CD4-positive, alpha-beta T cell treated with Interleukin-4 for 4 hours (primary cell): ENCODE measurements around the gene COL9A2.
A peak's percentile ranks its signal among the peaks of the same experiment; 100 is the strongest.
"Not testable (repeated sequence)": the region's sequence is repeated elsewhere in the genome, so short reads cannot be mapped to it uniquely, and the experiment has no call there.

Experiments used
- DNase-seq: peaks from one replicate; pipeline ENCODE4 v3.0.0-alpha.2; 2020

COL9A2 gene

DNA sequence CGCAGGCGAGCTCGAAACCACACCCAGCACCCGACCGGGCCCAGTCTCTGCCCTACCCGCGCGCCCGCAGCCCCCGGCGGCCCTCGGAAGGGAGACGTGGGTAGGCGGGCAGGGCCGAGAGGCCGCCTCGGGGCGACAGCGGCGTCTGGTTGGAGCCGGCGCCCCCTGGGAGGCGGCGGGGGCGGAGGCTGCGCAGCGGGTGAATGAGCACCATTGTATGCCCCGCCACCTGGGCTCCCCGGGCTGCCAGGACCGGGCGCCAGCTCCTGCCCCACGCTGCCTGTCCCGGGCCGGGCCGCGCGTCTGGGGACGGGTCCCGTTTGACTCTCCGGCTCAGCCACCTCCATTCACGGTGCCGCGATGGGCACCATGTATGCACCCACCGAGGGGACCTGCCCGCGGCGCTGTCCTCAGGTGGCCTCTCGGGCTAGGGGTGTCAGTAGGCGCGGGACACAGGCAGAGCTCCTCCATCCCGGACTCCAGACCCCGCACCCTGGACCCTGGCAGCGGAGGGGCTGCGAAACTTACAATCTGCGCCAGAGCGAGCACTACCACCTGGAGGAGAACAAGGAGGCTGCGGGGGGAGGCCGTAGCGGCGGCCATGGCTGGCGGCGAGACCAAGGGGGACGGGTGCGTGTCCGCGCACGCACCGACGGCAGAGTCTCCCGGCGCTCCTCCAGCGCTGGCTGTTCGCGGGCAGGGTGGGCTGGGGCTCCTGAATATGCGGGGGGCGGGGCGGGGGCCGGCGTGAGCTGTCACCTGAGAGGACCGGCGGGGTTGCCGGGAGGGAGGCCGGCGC is at the start of gene COL9A2:
Gene COL9A2 (minus strand): TSS at position 692 of the 799 bp plus-strand sequence. CDS start 89 bp downstream, at position 603.
- DNase-seq, result peak; percentile 44

- no peak for DNase-seq
These were observed 46.6 kb upstream of the COL9A2 start for GRCh38 chr1:40363721-40364120.

- no peak for DNase-seq
These were observed 45.6 kb upstream of the COL9A2 start for GRCh38 chr1:40362699-40363098.

GRCh38 chr1:40362199-40362598 is 45.1 kb upstream of the COL9A2 start:
- no peak for DNase-seq

DNA sequence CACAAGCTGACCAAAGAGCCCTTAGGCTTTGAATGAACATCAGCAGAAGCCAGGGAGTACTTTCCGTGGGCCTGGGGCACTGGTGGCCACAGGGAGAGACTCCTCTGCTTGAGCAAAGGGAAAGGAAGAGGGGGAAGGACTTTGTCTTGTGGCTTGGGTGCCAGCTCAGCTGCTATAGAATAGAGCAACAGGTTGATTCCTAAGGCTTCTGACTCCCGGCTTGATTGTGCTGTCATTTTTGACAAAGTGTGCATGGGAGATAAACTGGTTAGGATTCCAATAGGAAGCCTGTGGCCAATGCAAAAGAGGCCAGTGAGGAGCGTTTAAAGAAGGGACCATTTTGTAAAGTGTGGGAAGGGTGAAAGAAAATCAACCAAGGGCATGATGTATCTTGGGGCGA is 44.6 kb upstream of the COL9A2 start:
- no peak for DNase-seq

- DNase-seq, result no peak
These were observed 44.1 kb upstream of the COL9A2 start for GRCh38 chr1:40361201-40361600.

GRCh38 chr1:40360631-40361030 is 43.5 kb upstream of the COL9A2 start:
- DNase-seq, result no peak

GRCh38 chr1:40357625-40358024 is 40.5 kb upstream of the COL9A2 start:
- DNase-seq, result no peak

DNA sequence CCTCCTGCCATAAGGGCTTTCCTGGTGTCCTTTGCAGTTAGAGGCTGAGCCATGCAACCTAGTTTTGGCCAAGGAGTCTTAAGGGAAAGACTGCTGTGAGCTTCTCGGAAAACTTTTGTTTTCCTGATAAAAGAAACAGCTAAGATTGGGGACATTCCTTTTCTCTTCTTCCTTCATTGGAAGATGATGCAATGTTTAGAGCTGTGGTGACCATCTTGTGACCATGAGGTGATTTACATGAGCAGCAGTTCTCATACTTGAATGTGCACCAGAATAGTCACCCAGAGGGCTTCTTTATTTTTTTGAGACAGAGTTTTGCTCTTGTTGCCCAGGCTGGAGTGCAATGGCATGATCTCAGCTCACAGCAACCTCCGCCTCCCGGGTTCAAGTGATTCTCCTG is 36.0 kb upstream of the COL9A2 start:
- no peak for DNase-seq

GRCh38 chr1:40352126-40352525 is 35.0 kb upstream of the COL9A2 start:
- no peak for DNase-seq

- no peak for DNase-seq
These were observed 34.0 kb upstream of the COL9A2 start for GRCh38 chr1:40351124-40351523.

- no peak for DNase-seq
These were observed 33.3 kb upstream of the COL9A2 start for GRCh38 chr1:40350391-40350790.

DNA sequence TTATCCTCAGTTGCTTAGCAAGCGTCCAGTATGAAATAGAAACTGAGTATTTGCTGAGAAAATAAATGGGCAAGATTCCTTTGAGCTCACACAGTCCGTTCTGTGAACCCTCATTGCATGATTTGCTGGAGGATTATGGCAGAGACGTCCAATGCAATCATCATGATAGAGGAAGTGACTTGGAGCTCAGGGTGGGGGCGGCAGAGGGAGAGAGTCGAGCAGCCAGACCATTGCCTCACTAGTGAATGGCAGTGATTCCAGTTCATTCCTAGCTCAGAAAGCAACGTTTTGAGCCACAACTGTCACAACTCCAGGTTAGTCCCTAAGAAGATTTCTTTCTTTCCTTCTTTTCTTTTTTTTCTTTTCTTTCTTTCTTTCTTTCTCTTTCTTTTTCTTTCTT is 27.5 kb upstream of the COL9A2 start:
- peak; percentile 19 for DNase-seq

DNA sequence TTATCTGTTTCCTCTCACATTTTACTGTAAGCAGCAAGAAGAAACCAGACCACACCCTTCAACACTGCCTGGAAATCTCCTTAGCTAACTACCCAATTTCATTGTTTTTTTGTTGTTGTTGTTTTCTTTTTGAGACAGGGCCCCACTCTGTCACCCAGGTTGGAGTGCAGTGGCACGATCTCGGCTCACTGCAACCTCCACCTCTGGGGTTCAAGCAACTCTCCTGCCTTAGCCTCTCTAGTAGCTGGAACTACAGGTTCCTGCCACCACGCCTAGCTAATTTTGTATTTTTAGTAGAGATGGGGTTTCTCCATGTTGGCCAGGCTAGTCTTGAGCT is 25.3 kb upstream of the COL9A2 start:
- not testable (repeated sequence) for DNase-seq

- DNase-seq, result peak; percentile 22
These were observed 24.6 kb upstream of the COL9A2 start for GRCh38 chr1:40341491-40342380.

GRCh38 chr1:40339420-40340323 is 22.6 kb upstream of the COL9A2 start:
- no peak for DNase-seq

DNA sequence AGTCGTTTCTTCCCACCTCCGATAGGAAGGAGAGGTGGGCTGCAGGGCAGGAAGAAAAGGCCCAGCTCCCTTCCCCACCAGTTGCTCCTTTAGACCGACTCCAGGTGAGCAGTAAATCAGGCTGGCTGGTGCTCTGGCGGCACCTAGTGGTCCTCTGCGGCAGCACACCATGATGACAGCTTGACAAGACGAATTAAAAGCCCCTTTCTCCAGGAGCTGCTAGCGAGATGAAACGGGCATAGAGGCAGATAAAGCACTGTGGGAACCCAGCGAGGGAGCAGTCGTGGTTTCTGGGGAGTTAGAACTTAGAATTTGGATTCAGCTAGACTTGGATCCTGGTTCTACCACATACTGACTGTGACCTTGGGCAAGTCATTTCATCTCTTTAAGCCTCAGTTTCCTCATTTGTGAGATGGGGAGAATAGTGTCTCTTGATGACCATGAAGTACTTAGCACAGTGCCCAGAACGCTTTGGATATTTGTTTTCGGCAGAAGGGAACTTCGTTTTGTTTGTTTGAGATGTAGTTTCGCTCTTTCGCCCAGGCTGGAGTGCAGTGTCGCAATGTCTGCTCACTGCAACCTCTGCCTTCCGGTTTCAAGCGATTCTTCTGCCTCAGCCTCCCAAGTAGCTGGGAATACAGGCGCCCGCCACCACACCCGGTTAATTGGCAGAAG is 21.8 kb upstream of the COL9A2 start:
- peak; percentile 90 for DNase-seq

DNA sequence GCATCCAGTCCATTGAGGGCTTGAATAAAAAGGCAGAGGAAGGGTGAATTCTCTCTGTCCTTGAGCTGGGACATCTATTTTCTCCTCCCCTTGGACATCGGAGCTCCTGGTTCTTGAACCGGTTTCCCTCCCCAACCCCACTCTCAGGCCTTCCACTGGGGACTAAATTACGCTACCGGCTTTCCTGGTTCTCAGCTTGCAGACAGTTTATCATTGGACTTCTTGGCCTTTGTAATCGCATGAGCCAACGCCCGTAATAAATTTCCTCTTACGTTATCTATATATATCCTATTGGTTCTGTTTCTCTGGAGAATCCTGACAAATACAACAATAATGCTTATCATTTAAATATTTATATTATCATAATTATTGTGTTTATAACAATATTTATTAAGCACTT is 20.4 kb upstream of the COL9A2 start:
- DNase-seq, result no peak

- DNase-seq, result no peak
These were observed 15.6 kb upstream of the COL9A2 start for GRCh38 chr1:40332695-40333094.

DNA sequence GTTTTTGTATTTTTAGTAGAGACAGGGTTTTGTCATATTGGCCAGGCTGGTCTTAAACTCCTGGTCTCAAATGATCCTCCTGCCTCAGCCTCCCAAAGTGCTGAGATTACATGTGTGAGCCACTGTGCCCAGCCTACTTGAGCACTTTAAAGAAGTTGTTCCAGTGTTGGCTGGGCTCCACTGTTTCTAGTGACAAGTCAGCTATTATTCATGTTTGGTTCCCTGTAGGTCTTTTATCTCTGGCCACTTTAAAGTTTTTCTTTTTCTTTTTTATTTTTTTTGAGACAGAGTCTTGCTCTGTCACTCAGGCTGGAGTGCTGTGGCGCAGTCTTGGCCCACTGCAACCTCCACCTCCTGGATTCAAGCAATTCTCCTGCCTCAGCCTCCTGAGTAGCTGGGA is 14.3 kb upstream of the COL9A2 start:
- not testable (repeated sequence) for DNase-seq

- DNase-seq, result no peak
These were observed 2.0 kb upstream of the COL9A2 start for GRCh38 chr1:40318970-40319621.

- DNase-seq, result no peak
These were observed 1.4 kb upstream of the COL9A2 start for GRCh38 chr1:40318476-40318875.
